ENCODE data around the gene NPTX2.
"Not testable (repeated sequence)": the region's sequence is repeated elsewhere in the genome, so short reads cannot be mapped to it uniquely, and the experiment has no call there.

Gene NPTX2

GRCh38 chr7:98571006-98571405 is 46.1 kb upstream of the NPTX2 start:
- no peak for TF ChIP-seq CTCF (IDR thresholded peaks at IDR 0.05)
- Histone ChIP-seq H3K9me3 (ENCODE audit: control insufficient read depth, low read length) (no peaks in the 10 kb centered on the region), H2AFZ (no peak overlapping the region), H3K4me3 (ENCODE audit: low read depth, low read length) (no peak overlapping the region), H3K36me3 (ENCODE audit: control insufficient read depth, insufficient read depth, low read length) (no peaks in the 10 kb centered on the region), H3K4me2 (ENCODE audit: low read length) (no peak overlapping the region), H3K79me2 (no peaks in the 10 kb centered on the region), H3K4me1 (no peaks in the 10 kb centered on the region), H3K27me3 (ENCODE audit: control insufficient read depth, insufficient read depth, low read length) (no peaks in the 10 kb centered on the region), H3K27ac (no peak overlapping the region), H3K9ac (no peak overlapping the region)

- TF ChIP-seq CTCF (IDR thresholded peaks at IDR 0.05), result no peak
- Histone ChIP-seq H3K79me2 (no peaks in the 10 kb centered on the region), H3K4me1 (no peaks in the 10 kb centered on the region), H3K27ac (no peak overlapping the region), H3K9me3 (ENCODE audit: control insufficient read depth, low read length) (no peaks in the 10 kb centered on the region), H3K36me3 (ENCODE audit: control insufficient read depth, insufficient read depth, low read length) (no peaks in the 10 kb centered on the region), H3K9ac (no peak overlapping the region), H2AFZ (no peak overlapping the region), H3K4me3 (ENCODE audit: low read depth, low read length) (no peak overlapping the region), H3K4me2 (ENCODE audit: low read length) (no peak overlapping the region), H3K27me3 (ENCODE audit: control insufficient read depth, insufficient read depth, low read length) (no peaks in the 10 kb centered on the region)
Measured at GRCh38 chr7:98571986-98572385, 45.1 kb upstream of the NPTX2 start.

GRCh38 chr7:98572716-98573115 is 44.4 kb upstream of the NPTX2 start:
- H3K4me1 ChIP-seq; H3K9me3 ChIP-seq (ENCODE audit: control insufficient read depth, low read length); H3K27ac ChIP-seq; H3K4me3 ChIP-seq (ENCODE audit: low read depth, low read length); H3K27me3 ChIP-seq (ENCODE audit: control insufficient read depth, insufficient read depth, low read length); H2AFZ ChIP-seq; H3K9ac ChIP-seq; H3K79me2 ChIP-seq; H3K4me2 ChIP-seq (ENCODE audit: low read length); H3K36me3 ChIP-seq (ENCODE audit: control insufficient read depth, insufficient read depth, low read length): not testable (repeated sequence)

- Histone ChIP-seq H3K79me2 (no peaks in the 10 kb centered on the region), H3K4me2 (ENCODE audit: low read length) (no peak overlapping the region), H3K4me3 (ENCODE audit: low read depth, low read length) (no peak overlapping the region), H3K4me1 (no peaks in the 10 kb centered on the region), H2AFZ (no peak overlapping the region), H3K36me3 (ENCODE audit: control insufficient read depth, insufficient read depth, low read length) (no peaks in the 10 kb centered on the region), H3K27ac (no peak overlapping the region), H3K27me3 (ENCODE audit: control insufficient read depth, insufficient read depth, low read length) (no peaks in the 10 kb centered on the region), H3K9me3 (ENCODE audit: control insufficient read depth, low read length) (no peaks in the 10 kb centered on the region), H3K9ac (no peak overlapping the region)
- TF ChIP-seq CTCF (IDR thresholded peaks at IDR 0.05), result no peak
Measured at GRCh38 chr7:98573816-98574215, 43.3 kb upstream of the NPTX2 start.

- no peaks in the 10 kb centered on the region for H3K4me1 ChIP-seq
Measured at GRCh38 chr7:98575878-98576277, 41.2 kb upstream of the NPTX2 start.

More at GRCh38 chr7:98575878-98576277, 41.2 kb upstream of the NPTX2 start:
- Histone ChIP-seq H3K36me3 (ENCODE audit: control insufficient read depth, insufficient read depth, low read length) (no peaks in the 10 kb centered on the region), H3K4me2 (ENCODE audit: low read length) (no peak overlapping the region), H3K27me3 (ENCODE audit: control insufficient read depth, insufficient read depth, low read length) (peaks cover 2% of the 10 kb centered on the region), H2AFZ (no peak overlapping the region), H3K9ac (no peak overlapping the region), H3K9me3 (ENCODE audit: control insufficient read depth, low read length) (no peaks in the 10 kb centered on the region), H3K4me3 (ENCODE audit: low read depth, low read length) (no peak overlapping the region), H3K27ac (no peak overlapping the region), H3K79me2 (no peaks in the 10 kb centered on the region)
- TF ChIP-seq CTCF (IDR thresholded peaks at IDR 0.05), result no peak
